ENCODE results near the gene TAS2R43.
"Not testable (repeated sequence)": the region's sequence is repeated elsewhere in the genome, so short reads cannot be mapped to it uniquely, and the experiment has no call there.

Gene TAS2R43

DNA sequence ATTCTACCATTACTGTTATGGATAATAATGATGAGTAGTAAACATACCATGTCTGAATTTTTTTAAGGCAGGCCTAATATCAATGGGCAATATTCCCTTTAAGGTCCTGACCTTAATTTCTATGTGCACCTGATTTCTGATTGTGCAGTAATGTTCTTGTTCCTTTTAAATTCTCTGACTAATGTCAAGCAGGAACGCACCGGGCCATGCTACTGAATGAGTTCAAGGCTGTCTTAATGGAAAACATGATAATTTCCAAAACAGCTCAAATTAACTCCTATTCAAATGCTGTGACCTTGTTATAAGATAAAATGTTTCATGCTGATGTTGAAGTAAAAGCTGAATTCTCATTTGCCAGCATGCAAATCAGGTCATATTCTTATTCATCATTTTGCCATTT lies 36.8 kb downstream of the TAS2R43 start:
- no peak overlapping the region for H3K27ac ChIP-seq (ENCODE audit: low read length)
- no peak for DNase-seq
- peaks cover 19% of the 10 kb centered on the region for H3K9me3 ChIP-seq (ENCODE audit: insufficient read depth, low read length, severe bottlenecking)
- no peaks in the 10 kb centered on the region for H3K27me3 ChIP-seq (ENCODE audit: insufficient read depth, low read length, poor library complexity)
- peaks cover 21% of the 10 kb centered on the region for H3K79me2 ChIP-seq (ENCODE audit: insufficient read depth, low read length)
- H4K20me1 ChIP-seq (ENCODE audit: insufficient read depth, low read length) = peaks cover 6% of the 10 kb centered on the region; the same call in 1 of the 2 replicates
- no peak overlapping the region for H3K9ac ChIP-seq (ENCODE audit: low read depth, low read length)
- no peak overlapping the region for H2AFZ ChIP-seq (ENCODE audit: low read depth, low read length)
- H3K4me3 ChIP-seq (ENCODE audit: low read depth in 1 of 2, low read length in 2 of 2) = no peak overlapping the region
- H3K36me3 ChIP-seq (ENCODE audit: insufficient read depth, low read length) = peaks cover 12% of the 10 kb centered on the region
- TF ChIP-seq, protein P1, sequence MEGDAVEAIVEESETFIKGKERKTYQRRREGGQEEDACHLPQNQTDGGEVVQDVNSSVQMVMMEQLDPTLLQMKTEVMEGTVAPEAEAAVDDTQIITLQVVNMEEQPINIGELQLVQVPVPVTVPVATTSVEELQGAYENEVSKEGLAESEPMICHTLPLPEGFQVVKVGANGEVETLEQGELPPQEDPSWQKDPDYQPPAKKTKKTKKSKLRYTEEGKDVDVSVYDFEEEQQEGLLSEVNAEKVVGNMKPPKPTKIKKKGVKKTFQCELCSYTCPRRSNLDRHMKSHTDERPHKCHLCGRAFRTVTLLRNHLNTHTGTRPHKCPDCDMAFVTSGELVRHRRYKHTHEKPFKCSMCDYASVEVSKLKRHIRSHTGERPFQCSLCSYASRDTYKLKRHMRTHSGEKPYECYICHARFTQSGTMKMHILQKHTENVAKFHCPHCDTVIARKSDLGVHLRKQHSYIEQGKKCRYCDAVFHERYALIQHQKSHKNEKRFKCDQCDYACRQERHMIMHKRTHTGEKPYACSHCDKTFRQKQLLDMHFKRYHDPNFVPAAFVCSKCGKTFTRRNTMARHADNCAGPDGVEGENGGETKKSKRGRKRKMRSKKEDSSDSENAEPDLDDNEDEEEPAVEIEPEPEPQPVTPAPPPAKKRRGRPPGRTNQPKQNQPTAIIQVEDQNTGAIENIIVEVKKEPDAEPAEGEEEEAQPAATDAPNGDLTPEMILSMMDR (IDR thresholded peaks at IDR 0.05; ENCODE audit: borderline replicate concordance, extremely low read depth, low read length, poor library complexity, severe bottlenecking) = no peak
- TF ChIP-seq EZH2 (IDR thresholded peaks at IDR 0.05; ENCODE audit: borderline replicate concordance, low read depth, low read length, severe bottlenecking) = no peak
- H3K4me1 ChIP-seq (ENCODE audit: insufficient read depth, low read length) = no peaks in the 10 kb centered on the region
- no peak for ATAC-seq (ENCODE audit: insufficient read depth, low read depth)
- no peak overlapping the region for H3K4me2 ChIP-seq (ENCODE audit: insufficient read depth, low read length)

DNA sequence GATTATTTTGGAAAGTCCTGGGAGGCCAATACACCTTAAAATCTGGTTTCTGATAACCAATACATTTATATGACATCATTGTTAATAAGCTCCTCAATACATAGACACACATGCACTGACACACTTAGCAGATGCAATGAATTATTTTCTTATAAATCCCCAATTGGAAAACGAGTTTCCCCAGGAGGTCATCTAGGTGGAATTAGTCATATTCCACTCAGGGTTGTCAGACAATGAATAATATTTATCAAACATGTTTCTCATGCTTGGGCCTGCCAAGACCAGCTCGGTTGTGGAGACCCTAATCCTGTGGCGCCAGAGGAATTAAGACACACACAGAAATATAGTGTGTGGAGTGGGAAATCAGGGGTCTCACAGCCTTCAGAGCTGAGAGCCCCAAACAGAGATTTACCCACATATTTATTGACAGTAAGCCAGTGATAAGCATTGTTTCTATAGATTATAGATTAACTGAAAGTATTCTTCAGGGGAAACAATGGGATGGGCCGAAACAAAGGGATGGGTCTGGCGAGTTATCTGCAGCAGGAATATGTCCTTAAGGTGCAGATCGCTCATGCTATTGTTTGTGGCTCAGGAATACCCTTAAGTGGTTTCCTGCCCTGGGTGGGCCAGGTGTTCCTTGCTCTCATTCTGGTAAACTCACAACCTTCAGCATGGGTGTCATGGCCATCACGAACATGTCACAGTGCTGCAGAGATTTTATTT lies 42.1 kb downstream of the TAS2R43 start:
- not testable (repeated sequence) for H3K4me2 ChIP-seq (ENCODE audit: insufficient read depth, low read length); H4K20me1 ChIP-seq (ENCODE audit: insufficient read depth, low read length); H3K79me2 ChIP-seq (ENCODE audit: insufficient read depth, low read length); H3K4me1 ChIP-seq (ENCODE audit: insufficient read depth, low read length); H3K27ac ChIP-seq (ENCODE audit: low read length); H2AFZ ChIP-seq (ENCODE audit: low read depth, low read length); H3K27me3 ChIP-seq (ENCODE audit: insufficient read depth, low read length, poor library complexity); H3K9ac ChIP-seq (ENCODE audit: low read depth, low read length); H3K4me3 ChIP-seq (ENCODE audit: low read depth in 1 of 2, low read length in 2 of 2); ATAC-seq (ENCODE audit: insufficient read depth, low read depth)
- peak; percentile 14 for DNase-seq
- peaks cover 33% of the 10 kb centered on the region for H3K36me3 ChIP-seq (ENCODE audit: insufficient read depth, low read length)
- H3K9me3 ChIP-seq (ENCODE audit: insufficient read depth, low read length, severe bottlenecking) = peaks cover 18% of the 10 kb centered on the region

DNA sequence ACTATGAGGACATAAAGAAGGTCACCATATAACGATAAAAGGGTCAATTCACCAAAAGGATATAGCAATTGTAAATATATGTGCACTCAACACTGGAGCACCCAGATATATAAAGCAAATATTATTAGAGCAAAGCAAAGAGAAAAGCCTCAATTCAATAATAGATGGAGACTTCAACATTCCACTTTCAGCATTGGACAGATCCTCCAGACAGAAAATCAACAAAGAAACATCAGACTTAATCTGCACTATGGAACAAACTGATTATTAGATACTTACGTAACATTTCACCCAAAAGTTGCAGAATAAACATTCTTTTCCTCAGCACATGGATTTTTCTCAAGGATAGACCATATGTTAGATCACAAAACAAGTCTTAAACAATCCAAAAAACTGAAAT lies 50.7 kb downstream of the TAS2R43 start:
- not testable (repeated sequence) for H3K27me3 ChIP-seq (ENCODE audit: insufficient read depth, low read length, poor library complexity); H3K4me3 ChIP-seq (ENCODE audit: low read depth in 1 of 2, low read length in 2 of 2); H3K9me3 ChIP-seq (ENCODE audit: insufficient read depth, low read length, severe bottlenecking); H4K20me1 ChIP-seq (ENCODE audit: insufficient read depth, low read length); H3K27ac ChIP-seq (ENCODE audit: low read length); ATAC-seq (ENCODE audit: insufficient read depth, low read depth); H3K4me1 ChIP-seq (ENCODE audit: insufficient read depth, low read length); H2AFZ ChIP-seq (ENCODE audit: low read depth, low read length); DNase-seq; H3K9ac ChIP-seq (ENCODE audit: low read depth, low read length); H3K4me2 ChIP-seq (ENCODE audit: insufficient read depth, low read length)
- peaks cover 31% of the 10 kb centered on the region for H3K36me3 ChIP-seq (ENCODE audit: insufficient read depth, low read length)
- peaks cover 32% of the 10 kb centered on the region; the same call in 1 of the 2 replicates for H3K79me2 ChIP-seq (ENCODE audit: insufficient read depth, low read length)

Measured in DND-41 (cell line).